B cell (primary cell): ENCODE data around the gene ATP5F1B. TPM values are rescaled to one million over a fixed set of nuclear protein-coding genes. Genes with fewer than 3 reads are reported as not detected.

Experiments used
- ATAC-seq: fragments of 200-7000 bp; cut with Tn5 transposase; one replicate; pipeline ENCODE4 v1.10.0; 2021; ENCODE audit warnings: low read depth, mild to moderate bottlenecking, moderate number of reproducible peaks, moderate library complexity
- CTCF ChIA-PET: fragments of 350-600 bp; sonication (Branson Sonifier 250); formaldehyde crosslinking; loops from one replicate; lab custom pipeline; 2021; ENCODE audit warnings: antibody characterized with exemption, inconsistent platforms; lab: Charles Lee
- POLR2A ChIA-PET: fragments of 350-600 bp; sonication (Branson Sonifier 250); formaldehyde crosslinking; loops from one replicate; lab custom pipeline; 2021; ENCODE audit warnings: antibody characterized with exemption; lab: Charles Lee
- DNase-seq: peaks from one replicate; pipeline ENCODE4 v3.0.0; 2013
- H2AFZ ChIP-seq: 2 replicates; pipeline ENCODE4 v1.6.1; 2012; ENCODE audit warnings: mild to moderate bottlenecking, low read depth, low read length; ENCODE audit not compliant: insufficient read depth, poor library complexity, severe bottlenecking
- H3K27ac ChIP-seq, 2 donors: 1 replicate in 1 of 2; 2 replicates in 1 of 2; pipeline ENCODE4 v1.5.1; 2012 to 2013; ENCODE audit warnings: low read length in 2 of 2, mild to moderate bottlenecking in 2 of 2, moderate library complexity in 1 of 2
- H3K27me3 ChIP-seq, 4 experiments: fragments of 200-600 bp in 1 of 4; sonication (generic) in 1 of 4; replicated peaks in 1 of 4; 1 replicate in 2 of 4; 2 replicates in 2 of 4; pipeline versions ENCODE4 v1.6.1 to v1.7.0; 2013 to 2016; ENCODE audit warnings: low read length in 3 of 4, mild to moderate bottlenecking in 2 of 4, mixed read lengths in 1 of 4, moderate library complexity in 1 of 4; ENCODE audit not compliant: insufficient read depth in 4 of 4, control insufficient read depth in 3 of 4; ENCODE audit errors: control extremely low read depth in 1 of 4
- H3K36me3 ChIP-seq, 2 experiments: replicated peaks in 1 of 2; 1 replicate in 1 of 2; 2 replicates in 1 of 2; pipeline versions ENCODE4 v1.6.1 to v1.7.1; 2013; ENCODE audit warnings: low read length in 1 of 2; ENCODE audit not compliant: insufficient read depth in 2 of 2, control insufficient read depth in 1 of 2; ENCODE audit errors: control extremely low read depth in 1 of 2, extremely low read depth in 1 of 2
- H3K4me1 ChIP-seq, 2 donors: fragments of 200-600 bp in 1 of 2; sonication (generic) in 1 of 2; 1 replicate in 1 of 2; 2 replicates in 1 of 2; pipeline versions ENCODE4 v1.5.1 to v1.6.1; 2013 to 2017; ENCODE audit warnings: low read length in 2 of 2; ENCODE audit not compliant: control insufficient read depth in 2 of 2, insufficient read depth in 2 of 2
- H3K4me2 ChIP-seq: replicated peaks from 2 replicates; pipeline ENCODE3; 2012; ENCODE audit warnings: mild to moderate bottlenecking, low read depth, low read length; ENCODE audit not compliant: poor library complexity, severe bottlenecking
- H3K4me3 ChIP-seq, 5 experiments: fragments of 200-600 bp in 1 of 5; sonication (generic) in 1 of 5; 1 replicate in 3 of 5; 2 replicates in 2 of 5; pipeline versions ENCODE4 v1.5.1 to v1.7.0; 2011 to 2016; ENCODE audit warnings: low read length in 4 of 5, mild to moderate bottlenecking in 4 of 5, low read depth in 2 of 5, control low read depth in 1 of 5, moderate library complexity in 1 of 5; ENCODE audit not compliant: insufficient read depth in 1 of 5; ENCODE audit errors: control extremely low read depth in 1 of 5, extremely low read depth in 1 of 5
- H3K79me2 ChIP-seq: fragments of 200-600 bp; sonication (generic); one replicate; pipeline ENCODE4 v1.6.0; 2016; ENCODE audit warnings: low read length; ENCODE audit not compliant: control insufficient read depth, insufficient read depth
- H3K9ac ChIP-seq: fragments of 200-600 bp; sonication (generic); 2 replicates; pipeline ENCODE4 v1.6.1; 2017; ENCODE audit warnings: mild to moderate bottlenecking, low read length, moderate library complexity
- H3K9me3 ChIP-seq, 3 donors: one replicate each; pipeline versions ENCODE4 v1.6.1 to v1.7.1; 2013; ENCODE audit warnings: low read length in 2 of 3; ENCODE audit not compliant: control insufficient read depth in 2 of 3, insufficient read depth in 1 of 3; ENCODE audit errors: control extremely low read depth in 1 of 3
- H4K20me1 ChIP-seq: 2 replicates; pipeline ENCODE4 v1.6.0; 2012; ENCODE audit warnings: mild to moderate bottlenecking, low read length; ENCODE audit not compliant: insufficient read depth, control insufficient read depth, poor library complexity, severe bottlenecking
- H3K27ac Mint-ChIP-seq: one replicate; pipeline ENCODE4 v1.8.0; 2021; ENCODE audit warnings: mixed read lengths
- H3K27me3 Mint-ChIP-seq: one replicate; pipeline ENCODE4 v1.8.0; 2021; ENCODE audit warnings: mixed read lengths
- H3K4me1 Mint-ChIP-seq: one replicate; pipeline ENCODE4 v1.8.0; 2021; ENCODE audit warnings: mixed read lengths
- H3K4me3 Mint-ChIP-seq: one replicate; pipeline ENCODE4 v1.8.0; 2021; ENCODE audit warnings: mixed read lengths
- H3K9me3 Mint-ChIP-seq: one replicate; pipeline ENCODE4 v1.8.0; 2022; ENCODE audit warnings: mixed read lengths; ENCODE audit not compliant: insufficient read depth
- EZH2 ChIP-seq: IDR thresholded peaks from 2 replicates; pipeline ENCODE4 v1.6.1; 2012; ENCODE audit warnings: borderline replicate concordance, low read depth, mild to moderate bottlenecking, moderate library complexity, low read length; ENCODE audit not compliant: insufficient read depth, poor library complexity, severe bottlenecking
- WGBS: methylation state at CpG from one replicate; pipeline ENCODE4 v1.1.5; 2013; ENCODE audit warnings: missing lambda C conversion rate; ENCODE audit not compliant: insufficient coverage; 5-methylcytosine and 5-hydroxymethylcytosine counted together
- intact Hi-C: fragments of 100-400 bp; cut with micrococcal nuclease; formaldehyde crosslinking; loops from one replicate; pipeline ENCODE4 v1.10.0; 2022
- polyA plus RNA-seq: library from polyadenylated mRNA; depleted of rRNA; stranded (reverse); fragments of >200 nt; gene quantifications from 2 replicates; pipeline ENCODE4 v1.2.3, GENCODE V29; 2012
- total RNA-seq, 2 donors: library from RNA; stranded (reverse); fragments of 120-200 nt in 1 of 2; gene quantifications; 1 replicate in 1 of 2; 2 replicates in 1 of 2; pipeline versions ENCODE4 v1.2.3 to v1.2.4, GENCODE V29; 2013 to 2022
- TF ChIP-seq, protein P1 (sequence below): fragments of 200-600 bp; IDR thresholded peaks from one replicate; pipeline ENCODE4 v1.8.0; 2022; ENCODE audit warnings: antibody characterized with exemption, mild to moderate bottlenecking

The ATP5F1B gene
- total and polyA plus RNA-seq, 2 donors (not counting 1 experiment from before 2014, with no cell fraction given), result 217 to 378 TPM

DNA sequence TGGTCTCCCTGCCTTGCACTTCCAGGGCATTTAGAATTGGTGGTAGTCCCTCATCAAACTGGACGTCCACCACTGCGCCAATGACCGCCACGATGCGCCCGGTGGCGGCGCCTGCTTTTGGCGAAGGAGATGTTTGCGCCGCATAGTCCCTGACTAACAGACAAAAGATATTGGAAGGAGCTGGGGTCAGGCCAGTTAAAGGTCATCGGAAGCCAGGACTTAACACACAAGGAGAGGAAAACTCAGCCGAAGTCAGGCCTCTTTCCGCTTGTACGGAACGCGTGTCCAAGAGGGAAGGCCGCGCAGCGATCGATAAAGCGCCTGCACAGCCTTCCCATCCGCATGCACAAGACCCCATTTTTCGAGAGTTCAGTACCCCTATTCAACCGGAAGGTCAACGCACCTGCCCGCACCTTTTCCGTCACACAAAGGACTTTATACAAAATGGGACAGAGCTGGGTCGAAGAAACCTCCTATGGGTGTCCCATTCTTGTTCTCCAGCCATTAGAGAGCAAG lies 525 bp downstream of the ATP5F1B start:
- Histone ChIP-seq H2AFZ (peak overlapping the region; percentile 89), H3K4me3 (peak overlapping the region; percentile 86 to 100 (median 94)), H3K4me1 (peaks cover 21 to 22% of the 10 kb centered on the region in 2 donors), H3K27ac (peak overlapping the region; percentile 85 to 91), H3K79me2 (peaks cover 56% of the 10 kb centered on the region), H3K9me3 (no peaks in the 10 kb centered on the region), H3K27me3 (no peaks in the 10 kb centered on the region), H3K4me2 (peak overlapping the region; percentile 84), H3K36me3 (peaks cover 0 to 40% of the 10 kb centered on the region in 2 experiments), H3K9ac (peak overlapping the region; percentile 99), H4K20me1 (peaks cover 28% of the 10 kb centered on the region)
- Mint-ChIP-seq H3K4me3 (peak overlapping the region; percentile 79), H3K9me3 (no peaks in the 10 kb centered on the region), H3K27me3 (no peaks in the 10 kb centered on the region), H3K4me1 (peaks cover 29% of the 10 kb centered on the region), H3K27ac (peak overlapping the region; percentile 97)
- no peak for TF ChIP-seq EZH2
- TF ChIP-seq, protein P1, sequence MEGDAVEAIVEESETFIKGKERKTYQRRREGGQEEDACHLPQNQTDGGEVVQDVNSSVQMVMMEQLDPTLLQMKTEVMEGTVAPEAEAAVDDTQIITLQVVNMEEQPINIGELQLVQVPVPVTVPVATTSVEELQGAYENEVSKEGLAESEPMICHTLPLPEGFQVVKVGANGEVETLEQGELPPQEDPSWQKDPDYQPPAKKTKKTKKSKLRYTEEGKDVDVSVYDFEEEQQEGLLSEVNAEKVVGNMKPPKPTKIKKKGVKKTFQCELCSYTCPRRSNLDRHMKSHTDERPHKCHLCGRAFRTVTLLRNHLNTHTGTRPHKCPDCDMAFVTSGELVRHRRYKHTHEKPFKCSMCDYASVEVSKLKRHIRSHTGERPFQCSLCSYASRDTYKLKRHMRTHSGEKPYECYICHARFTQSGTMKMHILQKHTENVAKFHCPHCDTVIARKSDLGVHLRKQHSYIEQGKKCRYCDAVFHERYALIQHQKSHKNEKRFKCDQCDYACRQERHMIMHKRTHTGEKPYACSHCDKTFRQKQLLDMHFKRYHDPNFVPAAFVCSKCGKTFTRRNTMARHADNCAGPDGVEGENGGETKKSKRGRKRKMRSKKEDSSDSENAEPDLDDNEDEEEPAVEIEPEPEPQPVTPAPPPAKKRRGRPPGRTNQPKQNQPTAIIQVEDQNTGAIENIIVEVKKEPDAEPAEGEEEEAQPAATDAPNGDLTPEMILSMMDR, result no peak
- under 1% methylated on average over 27 of the region's 29 CpGs for WGBS
- intact Hi-C loops, result no loop called here
- POLR2A ChIA-PET, result interaction anchor here (0.5 to 4.1 kb wide), 5 partner anchors 9 to 73 kb away, joined by 6 to 33 read pairs (median 10); partner anchors contain the start of genes BAZ2A and PTGES3
- DNase-seq (no peak), ATAC-seq (no peak)
- CTCF ChIA-PET, result interaction anchor here (0.6 to 3.6 kb wide), 6 partner anchors 10 to 598 kb away, joined by 3 to 33 read pairs (median 4); no protein-coding TSS in a partner anchor

DNA sequence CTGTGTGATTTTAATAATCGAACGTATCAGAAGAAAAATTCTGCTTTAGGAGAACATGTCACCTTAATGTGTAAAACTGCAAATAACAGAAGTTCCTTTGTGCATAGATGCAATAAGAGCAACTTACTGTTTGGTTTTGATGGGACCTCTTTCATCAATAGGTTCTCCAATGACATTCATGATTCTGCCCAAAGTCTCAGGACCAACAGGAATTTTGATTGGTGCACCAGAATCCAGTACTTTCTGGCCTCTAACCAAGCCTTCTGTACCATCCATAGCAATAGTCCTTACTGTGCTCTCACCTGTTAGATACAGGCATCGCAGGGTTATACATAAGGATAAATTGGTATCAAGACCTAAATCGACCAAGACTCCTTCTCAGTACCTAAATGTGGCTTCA lies 1.1 kb downstream of the ATP5F1B start:
- CTCF ChIA-PET, result interaction anchor here (1.3 to 3.6 kb wide), 3 partner anchors 9 to 131 kb away, joined by 4 to 33 read pairs (median 6); no protein-coding TSS in a partner anchor
- no CpG with 5 or more reads among the region's 4 CpGs for WGBS
- intact Hi-C loops, result no loop called here

More for the DNA sequence above, 1.1 kb downstream of the ATP5F1B start:
- H3K36me3 ChIP-seq, result peaks cover 0 to 46% of the 10 kb centered on the region in 2 experiments
- H2AFZ ChIP-seq, result peak overlapping the region; percentile 89
- Mint-ChIP-seq H3K4me1 (peaks cover 29% of the 10 kb centered on the region), H3K27ac (peak overlapping the region; percentile 97), H3K27me3 (no peaks in the 10 kb centered on the region), H3K4me3 (peak overlapping the region; percentile 79), H3K9me3 (no peaks in the 10 kb centered on the region)
- H4K20me1 ChIP-seq, result peaks cover 34% of the 10 kb centered on the region
- peak overlapping the region; percentile 84 for H3K4me2 ChIP-seq
- peak overlapping the region in 1 of 2 donors; percentile 91 for H3K27ac ChIP-seq
- peak overlapping the region; percentile 99 for H3K9ac ChIP-seq
- H3K4me1 ChIP-seq, result peaks cover 21 to 22% of the 10 kb centered on the region in 2 donors
- H3K27me3 ChIP-seq, result no peaks in the 10 kb centered on the region
- ATAC-seq (no peak), DNase-seq (no peak)
- peaks cover 60% of the 10 kb centered on the region for H3K79me2 ChIP-seq
- POLR2A ChIA-PET, result interaction anchor here (4.1 kb wide), 1 partner anchor 9 kb away, joined by 33 read pairs; no protein-coding TSS in a partner anchor
- no peaks in the 10 kb centered on the region for H3K9me3 ChIP-seq
- peak overlapping the region; percentile 86 to 100 (median 94) for H3K4me3 ChIP-seq
- no peak for TF ChIP-seq EZH2
- TF ChIP-seq, protein P1, result no peak
